HCT116 (cell line): ENCODE results near the gene F2RL1. TPM values are rescaled to one million over a fixed set of nuclear protein-coding genes. Genes with fewer than 3 reads are reported as not detected.

Experiments
- CBX3 ChIP-seq: IDR thresholded peaks from 2 replicates; pipeline ENCODE4 v1.6.1; 2012; ENCODE audit warnings: low read depth
- CEBPB ChIP-seq: IDR thresholded peaks from 2 replicates; pipeline ENCODE4 v1.6.1; 2012; ENCODE audit warnings: low read depth
- CTCF ChIP-seq, 3 experiments: fragments of 200-600 bp in 1 of 3; sonication (generic) in 1 of 3; IDR thresholded peaks in 2 of 3; conservative IDR thresholded peaks in 1 of 3; 2 replicates each; pipeline ENCODE4 v1.5.1; 2012 to 2017; ENCODE audit warnings: low read depth in 2 of 3, low read length in 2 of 3, antibody characterized with exemption in 1 of 3, borderline replicate concordance in 1 of 3, control low read depth in 1 of 3, mild to moderate bottlenecking in 1 of 3, mixed read lengths in 1 of 3, mixed run types in 1 of 3, moderate library complexity in 1 of 3; ENCODE audit not compliant: insufficient read depth in 1 of 3
- ELF1 ChIP-seq: IDR thresholded peaks from 2 replicates; pipeline ENCODE4 v1.6.1; 2012; ENCODE audit warnings: low read depth, borderline replicate concordance
- JUND ChIP-seq: IDR thresholded peaks from 2 replicates; pipeline ENCODE4 v1.6.1; 2012
- MAX ChIP-seq: IDR thresholded peaks from 2 replicates; pipeline ENCODE4 v1.6.1; 2012
- RAD21 ChIP-seq: IDR thresholded peaks from 2 replicates; pipeline ENCODE4 v1.6.1; 2012; ENCODE audit warnings: low read depth, mild to moderate bottlenecking
- REST ChIP-seq: IDR thresholded peaks from 2 replicates; pipeline ENCODE4 v1.6.1; 2012; ENCODE audit warnings: low read depth
- total RNA-seq: library from RNA; stranded (reverse); gene quantifications from one replicate; pipeline ENCODE4 v1.2.1, GENCODE V29; 2021; ENCODE audit not compliant: unreplicated experiment

The F2RL1 gene
- total RNA-seq, 1 experiment from 2014 or later: 119 TPM

GRCh38 chr5:76867827-76868693 lies 49.2 kb downstream of the F2RL1 start (continued):
- TF ChIP-seq REST (no peak), CBX3 (no peak), JUND (peak; percentile 64; the same call in 1 of the 2 replicates), RAD21 (peak; percentile 89), MAX (no peak), CTCF (IDR thresholded peaks at IDR 0.05 in 2 of 3, conservative IDR thresholded peaks at IDR 0.05 in 1 of 3; ENCODE audit: borderline replicate concordance in 1 of 3, insufficient read depth in 1 of 3, low read depth in 2 of 3, low read length in 2 of 3) (peak; percentile 78 to 88 (median 82)), ELF1 (no peak), CEBPB (no peak)
